Brain microvascular endothelial cell (primary cell): ENCODE results near the gene SEPTIN7.
A peak's percentile ranks its signal among the peaks of the same experiment; 100 is the strongest.

Experiments
- DNase-seq: peaks from one replicate; pipeline ENCODE4 v3.0.0-alpha.2; 2020
- H3K27ac ChIP-seq: fragments of 250-450 bp; sonication (Bioruptor Pico); 2 replicates; pipeline ENCODE4 v1.5.1; 2020; ENCODE audit warnings: mild to moderate bottlenecking, moderate library complexity
- H3K27me3 ChIP-seq: fragments of 250-450 bp; sonication (Bioruptor Pico); replicated peaks from 2 replicates; pipeline ENCODE4 v1.5.1; 2020; ENCODE audit warnings: mild to moderate bottlenecking
- H3K36me3 ChIP-seq: fragments of 250-450 bp; sonication (Bioruptor Pico); replicated peaks from 2 replicates; pipeline ENCODE4 v1.5.1; 2020; ENCODE audit warnings: mild to moderate bottlenecking
- H3K4me3 ChIP-seq: 2 replicates; pipeline ENCODE4 v1.5.1; 2011; ENCODE audit warnings: low read depth, mild to moderate bottlenecking, control low read depth, low read length, moderate library complexity
- in situ Hi-C: cut with HindIII; loops from 2 replicates; pipeline ENCODE4 v1.10.0; 2017; ENCODE audit warnings: low sequenced_read_pairs, low pct_ligation_motif_present
- TF ChIP-seq, protein P1 (sequence below): IDR thresholded peaks from 2 replicates; pipeline ENCODE4 v1.5.1; 2011; ENCODE audit warnings: low read depth, mild to moderate bottlenecking, moderate library complexity, low read length, control low read depth, inconsistent platforms; ENCODE audit errors: missing control alignments

The SEPTIN7 gene

GRCh38 chr7:35802649-35803048 is 1.8 kb downstream of the SEPTIN7 start:
- TF ChIP-seq, protein P1, sequence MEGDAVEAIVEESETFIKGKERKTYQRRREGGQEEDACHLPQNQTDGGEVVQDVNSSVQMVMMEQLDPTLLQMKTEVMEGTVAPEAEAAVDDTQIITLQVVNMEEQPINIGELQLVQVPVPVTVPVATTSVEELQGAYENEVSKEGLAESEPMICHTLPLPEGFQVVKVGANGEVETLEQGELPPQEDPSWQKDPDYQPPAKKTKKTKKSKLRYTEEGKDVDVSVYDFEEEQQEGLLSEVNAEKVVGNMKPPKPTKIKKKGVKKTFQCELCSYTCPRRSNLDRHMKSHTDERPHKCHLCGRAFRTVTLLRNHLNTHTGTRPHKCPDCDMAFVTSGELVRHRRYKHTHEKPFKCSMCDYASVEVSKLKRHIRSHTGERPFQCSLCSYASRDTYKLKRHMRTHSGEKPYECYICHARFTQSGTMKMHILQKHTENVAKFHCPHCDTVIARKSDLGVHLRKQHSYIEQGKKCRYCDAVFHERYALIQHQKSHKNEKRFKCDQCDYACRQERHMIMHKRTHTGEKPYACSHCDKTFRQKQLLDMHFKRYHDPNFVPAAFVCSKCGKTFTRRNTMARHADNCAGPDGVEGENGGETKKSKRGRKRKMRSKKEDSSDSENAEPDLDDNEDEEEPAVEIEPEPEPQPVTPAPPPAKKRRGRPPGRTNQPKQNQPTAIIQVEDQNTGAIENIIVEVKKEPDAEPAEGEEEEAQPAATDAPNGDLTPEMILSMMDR = no peak
- Histone ChIP-seq H3K36me3 (no peaks in the 10 kb centered on the region), H3K27me3 (no peaks in the 10 kb centered on the region), H3K4me3 (peak overlapping the region; percentile 90), H3K27ac (no peak overlapping the region)
- DNase-seq = no peak
- in situ Hi-C loops = no loop called here

DNA sequence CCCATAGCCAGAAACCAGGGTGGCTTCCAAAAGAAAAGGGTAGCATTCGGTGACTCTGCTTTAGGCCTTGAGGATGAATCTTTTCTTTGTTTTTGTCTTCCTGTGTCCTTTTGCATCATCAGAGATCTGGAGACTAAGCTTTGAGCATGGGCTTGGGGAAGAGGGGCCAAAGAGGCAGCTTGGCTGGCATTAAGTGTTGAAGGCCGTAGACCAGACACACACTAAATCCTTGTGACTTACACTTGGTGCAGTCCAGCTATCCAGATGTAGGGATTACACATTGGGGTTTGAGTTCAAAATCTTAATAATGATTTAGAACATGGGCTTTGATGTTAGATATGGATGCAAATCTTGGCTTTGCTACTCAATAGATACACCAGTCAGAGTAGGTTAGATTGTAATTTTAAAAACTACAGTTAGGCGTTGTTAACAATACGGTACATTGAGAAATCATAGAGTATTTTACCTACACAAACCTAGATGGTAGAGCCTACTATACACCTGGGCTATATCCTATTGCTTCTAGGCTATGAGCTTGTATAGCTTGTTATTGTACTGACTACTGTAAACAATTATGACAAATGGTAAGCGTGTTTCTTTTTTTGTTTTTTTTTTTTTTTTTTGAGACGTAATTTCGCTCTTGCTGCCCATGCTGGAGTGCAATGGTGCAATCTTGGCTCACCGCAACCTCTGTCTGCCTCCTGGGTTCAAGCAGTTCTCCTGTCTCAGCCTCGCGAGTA is 3.5 kb downstream of the SEPTIN7 start:
- Histone ChIP-seq H3K27me3 (no peaks in the 10 kb centered on the region), H3K4me3 (no peak overlapping the region), H3K27ac (no peak overlapping the region), H3K36me3 (no peaks in the 10 kb centered on the region)
- no peak for DNase-seq
- TF ChIP-seq, protein P1 = no peak
- in situ Hi-C loops = no loop called here

DNA sequence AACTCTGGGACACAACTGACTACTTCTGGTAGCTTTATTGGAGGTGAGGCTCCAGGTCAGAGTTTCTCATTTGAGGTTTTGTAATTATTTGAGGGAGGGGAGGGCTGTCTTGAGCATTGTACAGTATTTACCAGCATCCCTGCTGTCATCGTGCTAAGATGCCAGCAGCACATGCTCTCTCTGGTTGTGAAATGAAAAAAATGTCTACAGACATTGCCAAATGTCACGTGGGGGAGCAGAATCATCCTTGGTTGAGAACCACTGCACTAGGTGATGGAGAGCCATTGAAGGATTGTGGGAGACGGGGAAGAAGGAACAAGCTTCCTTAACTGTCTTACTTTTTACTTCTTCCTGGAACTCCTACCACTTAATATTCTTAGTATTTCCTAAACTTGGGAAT is 5.0 kb downstream of the SEPTIN7 start:
- no peaks in the 10 kb centered on the region for H3K27me3 ChIP-seq
- DNase-seq = no peak

DNA sequence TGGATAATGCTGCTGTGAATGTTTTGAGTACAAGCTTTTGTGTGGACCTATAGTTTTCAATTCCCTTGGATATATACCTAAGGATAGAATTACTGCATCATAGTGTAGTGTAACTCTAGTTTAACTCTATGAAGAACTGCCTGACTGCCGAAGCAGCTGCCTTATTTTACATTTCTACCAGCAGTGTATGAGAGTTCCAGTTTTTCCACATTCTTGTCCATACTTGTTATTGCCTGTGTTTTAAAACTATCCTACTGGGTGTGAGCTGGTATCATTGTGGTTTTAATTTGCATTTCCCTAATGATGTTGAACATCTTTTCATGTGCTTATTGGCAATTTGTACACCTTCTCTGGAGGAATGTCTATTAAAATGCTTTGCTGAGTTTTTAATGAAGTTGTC is 15.7 kb downstream of the SEPTIN7 start:
- H3K27ac ChIP-seq = no peak overlapping the region
- no peak for DNase-seq
- no peaks in the 10 kb centered on the region for H3K27me3 ChIP-seq
- TF ChIP-seq, protein P1 = no peak
- H3K4me3 ChIP-seq = no peak overlapping the region
- H3K36me3 ChIP-seq = no peaks in the 10 kb centered on the region
- in situ Hi-C loops = no loop called here

More for the DNA sequence above, 5.0 kb downstream of the SEPTIN7 start:
- in situ Hi-C loops = no loop called here
- H3K36me3 ChIP-seq = no peaks in the 10 kb centered on the region
- H3K4me3 ChIP-seq = no peak overlapping the region
- TF ChIP-seq, protein P1 = no peak
- no peak overlapping the region for H3K27ac ChIP-seq

DNA sequence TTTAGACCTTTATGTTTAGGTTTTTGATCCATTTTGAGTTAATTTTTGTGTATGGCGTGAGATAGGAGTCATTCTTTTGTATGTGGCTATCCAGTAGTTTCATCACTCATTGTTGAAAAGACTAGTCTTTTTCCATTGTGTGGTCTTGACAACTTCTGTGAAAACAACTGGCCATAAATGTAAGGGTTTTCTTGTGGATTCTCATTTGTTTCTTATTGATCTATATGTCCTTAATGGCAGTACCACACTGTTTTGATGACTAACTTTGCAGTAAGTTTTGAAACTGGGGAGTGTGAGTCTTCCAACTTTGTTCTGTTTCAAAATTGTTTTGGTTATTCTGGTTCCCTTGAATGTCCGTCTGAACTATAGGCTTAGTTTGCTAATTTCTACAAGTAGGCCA is 16.3 kb downstream of the SEPTIN7 start:
- no peak for DNase-seq
- in situ Hi-C loops = no loop called here
- Histone ChIP-seq H3K4me3 (no peak overlapping the region), H3K36me3 (no peaks in the 10 kb centered on the region), H3K27me3 (no peaks in the 10 kb centered on the region), H3K27ac (no peak overlapping the region)
- TF ChIP-seq, protein P1 = no peak

GRCh38 chr7:35817930-35818329 is 17.1 kb downstream of the SEPTIN7 start:
- Histone ChIP-seq H3K27me3 (no peaks in the 10 kb centered on the region), H3K4me3 (no peak overlapping the region), H3K36me3 (no peaks in the 10 kb centered on the region), H3K27ac (no peak overlapping the region)
- in situ Hi-C loops = no loop called here
- TF ChIP-seq, protein P1 = no peak
- no peak for DNase-seq
